Loucy (cell line): ENCODE data around the gene PTCHD1.

ENCODE experiments used
- H2AFZ ChIP-seq: fragments of 200-600 bp; sonication (generic); 2 replicates; pipeline ENCODE4 v1.6.0; 2016; ENCODE audit warnings: antibody characterized with exemption, mild to moderate bottlenecking, low read length, moderate library complexity
- H3F3A ChIP-seq: fragments of 200-600 bp; 2 replicates; pipeline ENCODE4 v1.6.0; 2016; ENCODE audit warnings: antibody characterized with exemption, low read depth, mild to moderate bottlenecking
- H3K27me3 ChIP-seq: fragments of 200-600 bp; sonication (generic); 2 replicates; pipeline ENCODE4 v1.6.1; 2014; ENCODE audit warnings: low read length, mild to moderate bottlenecking; ENCODE audit not compliant: insufficient read depth, poor library complexity, severe bottlenecking
- H3K36me3 ChIP-seq: fragments of 200-600 bp; sonication (generic); 2 replicates; pipeline ENCODE4 v1.6.1; 2016; ENCODE audit warnings: low read length; ENCODE audit not compliant: insufficient read depth
- H3K4me1 ChIP-seq: fragments of 200-600 bp; sonication (generic); 2 replicates; pipeline ENCODE4 v1.5.1; 2014; ENCODE audit warnings: low read length, mild to moderate bottlenecking; ENCODE audit not compliant: insufficient read depth, poor library complexity, severe bottlenecking
- H3K4me2 ChIP-seq: fragments of 200-600 bp; sonication (generic); 2 replicates; pipeline ENCODE4 v1.6.0; 2014; ENCODE audit warnings: antibody characterized with exemption, low read length, low read depth, mild to moderate bottlenecking; ENCODE audit not compliant: poor library complexity, severe bottlenecking
- H3K4me3 ChIP-seq: fragments of 200-600 bp; sonication (generic); 2 replicates; pipeline ENCODE4 v1.5.1; 2014; ENCODE audit warnings: low read length, mild to moderate bottlenecking, mixed read lengths; ENCODE audit not compliant: poor library complexity, severe bottlenecking
- H3K79me2 ChIP-seq: fragments of 200-600 bp; sonication (generic); 2 replicates; pipeline ENCODE4 v1.6.1; 2014; ENCODE audit warnings: low read length; ENCODE audit not compliant: insufficient read depth
- H3K9ac ChIP-seq: fragments of 200-600 bp; sonication (generic); 2 replicates; pipeline ENCODE4 v1.6.0; 2014; ENCODE audit warnings: mild to moderate bottlenecking, low read depth, low read length, moderate library complexity; ENCODE audit not compliant: poor library complexity, severe bottlenecking
- H3K9me2 ChIP-seq: fragments of 200-600 bp; sonication (generic); replicated peaks from 2 replicates; pipeline ENCODE4 v1.6.1; 2016; ENCODE audit warnings: low read depth, low read length, mixed read lengths
- H3K9me3 ChIP-seq: fragments of 200-600 bp; sonication (generic); 2 replicates; pipeline ENCODE4 v1.6.1; 2014; ENCODE audit warnings: mild to moderate bottlenecking, antibody characterized with exemption, low read length, low read depth; ENCODE audit not compliant: insufficient read depth
- H4K20me1 ChIP-seq: fragments of 200-600 bp; sonication (generic); 2 replicates; pipeline ENCODE4 v1.6.0; 2014; ENCODE audit warnings: antibody characterized with exemption, low read length, mild to moderate bottlenecking; ENCODE audit not compliant: insufficient read depth, poor library complexity, severe bottlenecking
- CTCF ChIP-seq: fragments of 200-600 bp; sonication (generic); conservative IDR thresholded peaks from 2 replicates; pipeline ENCODE4 v1.5.1; 2014; ENCODE audit warnings: mild to moderate bottlenecking, antibody characterized with exemption, low read length
- EZH2phosphoT487 ChIP-seq: fragments of 200-600 bp; IDR thresholded peaks from 2 replicates; pipeline ENCODE4 v1.6.1; 2018; ENCODE audit warnings: antibody characterized with exemption, mild to moderate bottlenecking, moderate library complexity, borderline replicate concordance

The PTCHD1 gene

DNA sequence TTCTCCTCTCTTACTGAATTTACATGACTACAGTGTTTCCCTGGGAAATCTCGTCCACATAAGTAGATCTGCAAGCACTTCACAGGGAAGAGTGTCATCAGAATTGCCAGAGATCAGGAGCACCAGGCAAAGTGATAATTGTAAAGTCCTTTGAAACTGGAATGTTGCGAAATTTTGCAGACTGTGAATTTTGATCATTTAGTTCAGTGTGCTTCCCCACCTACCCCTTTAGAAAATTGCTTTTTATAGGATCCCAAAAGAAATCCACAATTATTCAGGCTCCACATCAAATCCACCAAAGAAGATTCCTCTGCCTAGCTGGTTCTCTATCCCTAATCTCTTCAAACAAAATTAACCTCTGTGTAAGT lies 10.2 kb downstream of the PTCHD1 start:
- H3K9ac ChIP-seq, result no peak overlapping the region
- no peak overlapping the region for H2AFZ ChIP-seq
- H3K9me3 ChIP-seq, result no peaks in the 10 kb centered on the region
- H3K79me2 ChIP-seq, result no peaks in the 10 kb centered on the region
- no peak overlapping the region for H3K4me3 ChIP-seq
- H3K36me3 ChIP-seq, result no peaks in the 10 kb centered on the region
- H3K27me3 ChIP-seq, result no peaks in the 10 kb centered on the region
- no peak overlapping the region for H3K4me2 ChIP-seq
- no peak for TF ChIP-seq CTCF
- no peak for TF ChIP-seq EZH2phosphoT487
- no peaks in the 10 kb centered on the region for H3K9me2 ChIP-seq
- H4K20me1 ChIP-seq, result no peaks in the 10 kb centered on the region
- no peaks in the 10 kb centered on the region for H3F3A ChIP-seq
- H3K4me1 ChIP-seq, result no peaks in the 10 kb centered on the region

- no peaks in the 10 kb centered on the region for H3K36me3 ChIP-seq
- no peaks in the 10 kb centered on the region for H3K9me2 ChIP-seq
- H3K9ac ChIP-seq, result no peak overlapping the region
- H3K4me2 ChIP-seq, result no peak overlapping the region
- H2AFZ ChIP-seq, result no peak overlapping the region
- no peak for TF ChIP-seq EZH2phosphoT487
- no peak for TF ChIP-seq CTCF
- no peaks in the 10 kb centered on the region for H3K9me3 ChIP-seq
- H3K4me1 ChIP-seq, result no peaks in the 10 kb centered on the region
- H3K4me3 ChIP-seq, result no peak overlapping the region
- no peaks in the 10 kb centered on the region for H3K27me3 ChIP-seq
- no peaks in the 10 kb centered on the region for H3F3A ChIP-seq
- no peaks in the 10 kb centered on the region for H4K20me1 ChIP-seq
- no peaks in the 10 kb centered on the region for H3K79me2 ChIP-seq
These were observed 21.5 kb downstream of the PTCHD1 start for GRCh38 chrX:23356189-23356588.

- Histone ChIP-seq H3K9me3 (no peaks in the 10 kb centered on the region), H3F3A (no peaks in the 10 kb centered on the region), H3K9me2 (no peaks in the 10 kb centered on the region), H3K36me3 (no peaks in the 10 kb centered on the region), H2AFZ (no peak overlapping the region), H4K20me1 (no peaks in the 10 kb centered on the region), H3K4me1 (no peaks in the 10 kb centered on the region), H3K4me3 (no peak overlapping the region), H3K9ac (no peak overlapping the region), H3K79me2 (no peaks in the 10 kb centered on the region), H3K27me3 (no peaks in the 10 kb centered on the region), H3K4me2 (no peak overlapping the region)
- no peak for TF ChIP-seq CTCF
- no peak for TF ChIP-seq EZH2phosphoT487
These were observed 29.8 kb downstream of the PTCHD1 start for GRCh38 chrX:23364416-23364815.
